ENCODE measurements around the gene CDKN2B. TPM values are rescaled to one million over a fixed set of nuclear protein-coding genes. Genes with fewer than 3 reads are reported as not detected.
A peak's percentile ranks its signal among the peaks of the same experiment; 100 is the strongest.

CDKN2B gene
- total RNA-seq, 1 experiment from 2014 or later: 32.2 TPM

DNA sequence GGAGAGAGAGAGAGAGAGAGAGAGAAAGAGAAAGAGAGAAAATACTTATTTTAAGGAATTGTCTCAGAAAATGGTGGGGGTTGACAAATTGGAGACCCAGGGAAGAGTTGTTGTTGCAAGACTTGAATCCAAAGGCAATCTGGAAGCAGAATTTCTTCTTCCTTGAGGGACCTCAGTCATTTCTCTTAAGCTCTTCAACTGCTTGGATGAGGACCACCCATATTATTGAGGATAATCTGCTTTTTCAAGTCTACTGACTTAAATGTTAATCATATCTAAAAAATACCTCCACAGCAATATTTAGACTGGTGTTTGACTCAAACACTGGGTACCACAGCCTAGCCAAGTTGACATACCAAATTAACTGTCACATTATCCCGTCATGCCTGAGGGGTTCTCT lies 11.6 kb downstream of the CDKN2B start:
- Histone ChIP-seq H4K20me1 (ENCODE audit: low read length) (0 out of 2 replicates have a peak, but pooled peaks cover 4% of the 10 kb centered on the region), H3K4me1 (ENCODE audit: insufficient read depth, low read length) (peaks cover 22% of the 10 kb centered on the region), H3K4me3 (ENCODE audit: low read length) (no peak overlapping the region), H3K27ac (ENCODE audit: low read length) (no peak overlapping the region), H3K9ac (ENCODE audit: low read length) (no peak overlapping the region), H3K79me2 (ENCODE audit: low read length) (peaks cover 87% of the 10 kb centered on the region), H3K9me2 (replicated peaks; ENCODE audit: low read length) (no peaks in the 10 kb centered on the region), H3K36me3 (ENCODE audit: low read depth, low read length) (no peaks in the 10 kb centered on the region), H2AFZ (ENCODE audit: low read length) (no peak overlapping the region), H3K4me2 (ENCODE audit: low read length) (peak overlapping the region; percentile 4; the same call in 1 of the 2 replicates), H3K9me3 (ENCODE audit: low read length) (no peaks in the 10 kb centered on the region), H3K27me3 (ENCODE audit: low read length) (no peaks in the 10 kb centered on the region), H3F3A (ENCODE audit: low read length, unreplicated experiment) (no peaks in the 10 kb centered on the region)
- ChIA-PET POLR2A (ENCODE audit: unreplicated experiment) (no interaction called here), CTCF (no interaction called here)
- intact Hi-C loops (cut with micrococcal nuclease): loop anchor here (10.0 kb wide), 1 partner anchor 447 kb away; the partner anchor contains the start of gene DMRTA1
- ATAC-seq: no peak
- DNase-seq: no peak
- TF ChIP-seq EZH2 (IDR thresholded peaks at IDR 0.05; ENCODE audit: low read length, unreplicated experiment): no peak
- TF ChIP-seq EZH2phosphoT487 (IDR thresholded peaks at IDR 0.05; ENCODE audit: borderline replicate concordance, low read length): no peak
- TF ChIP-seq, protein P1, sequence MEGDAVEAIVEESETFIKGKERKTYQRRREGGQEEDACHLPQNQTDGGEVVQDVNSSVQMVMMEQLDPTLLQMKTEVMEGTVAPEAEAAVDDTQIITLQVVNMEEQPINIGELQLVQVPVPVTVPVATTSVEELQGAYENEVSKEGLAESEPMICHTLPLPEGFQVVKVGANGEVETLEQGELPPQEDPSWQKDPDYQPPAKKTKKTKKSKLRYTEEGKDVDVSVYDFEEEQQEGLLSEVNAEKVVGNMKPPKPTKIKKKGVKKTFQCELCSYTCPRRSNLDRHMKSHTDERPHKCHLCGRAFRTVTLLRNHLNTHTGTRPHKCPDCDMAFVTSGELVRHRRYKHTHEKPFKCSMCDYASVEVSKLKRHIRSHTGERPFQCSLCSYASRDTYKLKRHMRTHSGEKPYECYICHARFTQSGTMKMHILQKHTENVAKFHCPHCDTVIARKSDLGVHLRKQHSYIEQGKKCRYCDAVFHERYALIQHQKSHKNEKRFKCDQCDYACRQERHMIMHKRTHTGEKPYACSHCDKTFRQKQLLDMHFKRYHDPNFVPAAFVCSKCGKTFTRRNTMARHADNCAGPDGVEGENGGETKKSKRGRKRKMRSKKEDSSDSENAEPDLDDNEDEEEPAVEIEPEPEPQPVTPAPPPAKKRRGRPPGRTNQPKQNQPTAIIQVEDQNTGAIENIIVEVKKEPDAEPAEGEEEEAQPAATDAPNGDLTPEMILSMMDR (conservative IDR thresholded peaks at IDR 0.05; ENCODE audit: low read depth, low read length): no peak
- no TSS peak for BruUV-seq (replicated peaks)

DNA sequence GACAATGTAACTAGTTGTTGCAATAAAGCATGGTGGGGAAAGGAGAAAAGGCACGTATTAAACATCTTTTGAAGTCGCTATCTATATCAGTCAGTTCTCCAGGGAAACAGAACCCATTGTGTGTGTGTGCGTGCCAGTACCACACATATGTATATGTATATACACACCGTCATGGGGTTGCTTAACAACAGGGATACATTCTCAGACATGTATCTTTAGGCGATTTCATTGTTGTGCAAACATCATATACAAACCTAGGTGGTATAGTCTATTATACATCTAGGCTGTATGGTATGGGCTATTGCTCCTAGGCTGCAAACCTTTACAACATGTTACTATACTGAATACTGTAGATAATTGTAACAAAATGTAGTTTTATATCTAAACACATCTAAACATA lies 12.2 kb downstream of the CDKN2B start:
- ChIA-PET CTCF (no interaction called here), POLR2A (ENCODE audit: unreplicated experiment) (interaction anchor here (0.7 kb wide), 1 partner anchor 248 kb away, joined by 4 read pairs; no protein-coding TSS in a partner anchor)
- no peaks in the 10 kb centered on the region for H3K27me3 ChIP-seq (ENCODE audit: low read length)
- no peak overlapping the region for H3K27ac ChIP-seq (ENCODE audit: low read length)
- 0 out of 2 replicates have a peak, but pooled peaks cover 4% of the 10 kb centered on the region for H4K20me1 ChIP-seq (ENCODE audit: low read length)
- BruUV-seq (replicated peaks): no TSS peak
- H3K9me3 ChIP-seq (ENCODE audit: low read length): no peaks in the 10 kb centered on the region
- no peak overlapping the region for H3K9ac ChIP-seq (ENCODE audit: low read length)
- H3K79me2 ChIP-seq (ENCODE audit: low read length): peaks cover 87% of the 10 kb centered on the region
- no peak overlapping the region for H2AFZ ChIP-seq (ENCODE audit: low read length)
- no peaks in the 10 kb centered on the region for H3F3A ChIP-seq (ENCODE audit: low read length, unreplicated experiment)
- H3K4me3 ChIP-seq (ENCODE audit: low read length): peak overlapping the region; percentile 96
- peaks cover 22% of the 10 kb centered on the region for H3K4me1 ChIP-seq (ENCODE audit: insufficient read depth, low read length)
- TF ChIP-seq EZH2phosphoT487 (IDR thresholded peaks at IDR 0.05; ENCODE audit: borderline replicate concordance, low read length) (no peak), EZH2 (IDR thresholded peaks at IDR 0.05; ENCODE audit: low read length, unreplicated experiment) (no peak)
- TF ChIP-seq, protein P1 (conservative IDR thresholded peaks at IDR 0.05; ENCODE audit: low read depth, low read length): no peak
- no peaks in the 10 kb centered on the region for H3K36me3 ChIP-seq (ENCODE audit: low read depth, low read length)
- no peaks in the 10 kb centered on the region for H3K9me2 ChIP-seq (replicated peaks; ENCODE audit: low read length)
- intact Hi-C loops (cut with micrococcal nuclease): loop anchor here (10.0 kb wide), 1 partner anchor 448 kb away; the partner anchor contains the start of gene DMRTA1
- ATAC-seq (no peak), DNase-seq (no peak)
- H3K4me2 ChIP-seq (ENCODE audit: low read length): peak overlapping the region; percentile 98

DNA sequence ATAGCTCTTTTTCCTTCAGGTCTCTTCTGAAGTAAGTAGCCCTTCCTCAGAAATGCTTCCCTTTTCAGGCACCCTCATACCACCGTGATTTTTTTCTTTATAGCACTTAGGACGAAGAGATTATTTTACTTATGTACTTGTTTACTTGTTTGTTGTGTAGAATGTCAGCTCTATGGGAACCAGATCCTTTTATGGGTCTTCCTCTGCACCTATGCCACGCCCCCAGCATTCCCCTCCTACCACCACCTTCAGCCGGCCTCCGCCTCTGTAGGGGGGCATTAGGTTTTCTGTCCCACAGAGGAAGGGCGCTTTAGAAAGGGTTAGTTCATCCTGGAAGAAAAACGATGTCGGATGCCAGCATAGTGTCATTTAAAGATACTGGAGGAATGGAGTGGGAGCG lies 12.7 kb downstream of the CDKN2B start:
- H3F3A ChIP-seq (ENCODE audit: low read length, unreplicated experiment): no peaks in the 10 kb centered on the region
- H3K9ac ChIP-seq (ENCODE audit: low read length): peak overlapping the region; percentile 97
- POLR2A ChIA-PET (ENCODE audit: unreplicated experiment): interaction anchor here (0.7 kb wide), 1 partner anchor 248 kb away, joined by 4 read pairs; no protein-coding TSS in a partner anchor
- H3K4me2 ChIP-seq (ENCODE audit: low read length): peak overlapping the region; percentile 98
- peak overlapping the region; percentile 96 for H3K4me3 ChIP-seq (ENCODE audit: low read length)
- TF ChIP-seq EZH2phosphoT487 (IDR thresholded peaks at IDR 0.05; ENCODE audit: borderline replicate concordance, low read length) (no peak), EZH2 (IDR thresholded peaks at IDR 0.05; ENCODE audit: low read length, unreplicated experiment) (no peak)
- TF ChIP-seq, protein P1 (conservative IDR thresholded peaks at IDR 0.05; ENCODE audit: low read depth, low read length): no peak
- H4K20me1 ChIP-seq (ENCODE audit: low read length): 0 out of 2 replicates have a peak, but pooled peaks cover 4% of the 10 kb centered on the region
- no peaks in the 10 kb centered on the region for H3K9me2 ChIP-seq (replicated peaks; ENCODE audit: low read length)
- no peaks in the 10 kb centered on the region for H3K9me3 ChIP-seq (ENCODE audit: low read length)
- CTCF ChIA-PET: interaction anchor here (0.8 kb wide), 1 partner anchor 12 kb away, joined by 3 read pairs; the partner anchor contains the start of gene CDKN2B
- peaks cover 87% of the 10 kb centered on the region for H3K79me2 ChIP-seq (ENCODE audit: low read length)
- peak overlapping the region; percentile 79 for H2AFZ ChIP-seq (ENCODE audit: low read length)
- DNase-seq (no peak), ATAC-seq (no peak)
- no peaks in the 10 kb centered on the region for H3K27me3 ChIP-seq (ENCODE audit: low read length)
- BruUV-seq (replicated peaks): no TSS peak
- peak overlapping the region; percentile 78; the same call in 1 of the 2 replicates for H3K27ac ChIP-seq (ENCODE audit: low read length)
- no peaks in the 10 kb centered on the region for H3K36me3 ChIP-seq (ENCODE audit: low read depth, low read length)
- peaks cover 25% of the 10 kb centered on the region for H3K4me1 ChIP-seq (ENCODE audit: insufficient read depth, low read length)
- intact Hi-C loops (cut with micrococcal nuclease): loop anchor here (10.0 kb wide), 1 partner anchor 448 kb away; the partner anchor contains the start of gene DMRTA1

Measured in PC-3 (cell line).